ENCODE measurements around the gene LILRA6. TPM values are rescaled to one million over a fixed set of nuclear protein-coding genes. Genes with fewer than 3 reads are reported as not detected.
"Not testable (repeated sequence)": the region's sequence is repeated elsewhere in the genome, so short reads cannot be mapped to it uniquely, and the experiment has no call there.

LILRA6 gene
- total RNA-seq, 1 donor from 2014 or later, result 36.9 TPM

GRCh38 chr19:54218960-54219661 is 23.5 kb downstream of the LILRA6 start:
- TF ChIP-seq CTCF (IDR thresholded peaks at IDR 0.05), result no peak
- Histone ChIP-seq H3K4me3 (no peak overlapping the region), H3K27ac (no peak overlapping the region), H3K27me3 (ENCODE audit: low read depth) (peaks cover 3% of the 10 kb centered on the region), H3K36me3 (peaks cover 10% of the 10 kb centered on the region), H3K4me1 (peaks cover 8% of the 10 kb centered on the region), H3K9me3 (no peaks in the 10 kb centered on the region)
- DNase-seq (no peak), ATAC-seq (no peak)
- intact Hi-C loops (cut with DNase I), result no loop called here

- Histone ChIP-seq H3K4me1 (peaks cover 2% of the 10 kb centered on the region), H3K4me3 (no peak overlapping the region), H3K9me3 (no peaks in the 10 kb centered on the region), H3K27ac (no peak overlapping the region), H3K27me3 (ENCODE audit: low read depth) (peaks cover 3% of the 10 kb centered on the region), H3K36me3 (peaks cover 10% of the 10 kb centered on the region)
- ATAC-seq, result no peak
- no peak for TF ChIP-seq CTCF (IDR thresholded peaks at IDR 0.05)
- intact Hi-C loops (cut with DNase I), result no loop called here
- DNase-seq, result no peak
Measured at GRCh38 chr19:54218259-54218658, 24.3 kb downstream of the LILRA6 start.

- H3K27ac ChIP-seq; ATAC-seq; intact Hi-C loops (cut with DNase I): not testable (repeated sequence)
Measured at GRCh38 chr19:54217517-54218247, 24.9 kb downstream of the LILRA6 start.

GRCh38 chr19:54216869-54217268 is 25.7 kb downstream of the LILRA6 start:
- H3K4me1 ChIP-seq, result no peaks in the 10 kb centered on the region
- no peak for DNase-seq
- H3K27ac ChIP-seq, result no peak overlapping the region
- H3K4me3 ChIP-seq, result no peak overlapping the region
- no peaks in the 10 kb centered on the region for H3K27me3 ChIP-seq (ENCODE audit: low read depth)
- ATAC-seq, result no peak
- peaks cover 10% of the 10 kb centered on the region for H3K36me3 ChIP-seq
- intact Hi-C loops (cut with DNase I), result no loop called here
- TF ChIP-seq CTCF (IDR thresholded peaks at IDR 0.05), result no peak
- H3K9me3 ChIP-seq, result no peaks in the 10 kb centered on the region

More at GRCh38 chr19:54217517-54218247, 24.9 kb downstream of the LILRA6 start:
- DNase-seq; H3K27me3 ChIP-seq (ENCODE audit: low read depth); H3K4me1 ChIP-seq; H3K9me3 ChIP-seq; H3K4me3 ChIP-seq; H3K36me3 ChIP-seq: not testable (repeated sequence)

- H3K4me1 ChIP-seq, result peaks cover 19% of the 10 kb centered on the region
- intact Hi-C loops (cut with DNase I); H3K36me3 ChIP-seq: not testable (repeated sequence)
Measured at GRCh38 chr19:54214734-54215133, 27.9 kb downstream of the LILRA6 start.

GRCh38 chr19:54214217-54214616 is 28.4 kb downstream of the LILRA6 start:
- H3K27ac ChIP-seq; intact Hi-C loops (cut with DNase I); DNase-seq; H3K4me3 ChIP-seq; ATAC-seq; H3K9me3 ChIP-seq; H3K27me3 ChIP-seq (ENCODE audit: low read depth); H3K36me3 ChIP-seq: not testable (repeated sequence)
- H3K4me1 ChIP-seq, result peaks cover 24% of the 10 kb centered on the region

More at GRCh38 chr19:54214734-54215133, 27.9 kb downstream of the LILRA6 start:
- not testable (repeated sequence) for H3K4me3 ChIP-seq; H3K27me3 ChIP-seq (ENCODE audit: low read depth); ATAC-seq; DNase-seq; H3K27ac ChIP-seq; H3K9me3 ChIP-seq

GRCh38 chr19:54211235-54211634 is 31.4 kb downstream of the LILRA6 start:
- ATAC-seq (no peak), DNase-seq (no peak)
- Histone ChIP-seq H3K27me3 (ENCODE audit: low read depth) (no peaks in the 10 kb centered on the region), H3K4me1 (peaks cover 54% of the 10 kb centered on the region), H3K36me3 (peaks cover 20% of the 10 kb centered on the region), H3K27ac (peak overlapping the region; percentile 95), H3K4me3 (peak overlapping the region; percentile 29), H3K9me3 (no peaks in the 10 kb centered on the region)
- intact Hi-C loops (cut with DNase I), result no loop called here
- no peak for TF ChIP-seq CTCF (IDR thresholded peaks at IDR 0.05)
